WTC11 (cell line): ENCODE measurements around the gene CLIC6. TPM values are rescaled to one million over a fixed set of nuclear protein-coding genes. Genes with fewer than 3 reads are reported as not detected.

ENCODE experiments used
- ATAC-seq: fragments of 200-7000 bp; cut with Tn5 transposase; 2 replicates; pipeline ENCODE4 v1.10.0; 2021; ENCODE audit warnings: mild to moderate bottlenecking, moderate library complexity
- CTCF ChIA-PET: fragments of 300-600 bp; sonication (Branson Sonifier 250); formaldehyde crosslinking; loops from one replicate; lab custom pipeline; 2021; ENCODE audit warnings: antibody characterized with exemption; lab: Charles Lee
- POLR2A ChIA-PET: fragments of 350-600 bp; sonication (Branson Sonifier 250); formaldehyde crosslinking; loops from one replicate; lab custom pipeline; 2021; ENCODE audit warnings: antibody characterized with exemption; lab: Charles Lee
- DNase-seq: peaks from one replicate; pipeline ENCODE4 v3.0.0; 2021; ENCODE audit warnings: low spot score
- H3K27ac Mint-ChIP-seq: 2 replicates; pipeline ENCODE4 v1.8.0; 2021; ENCODE audit warnings: mixed read lengths
- H3K27me3 Mint-ChIP-seq: 2 replicates; pipeline ENCODE4 v1.8.0; 2021; ENCODE audit warnings: low read depth, mild to moderate bottlenecking, moderate library complexity, mixed read lengths
- H3K36me3 Mint-ChIP-seq: 2 replicates; pipeline ENCODE4 v1.8.0; 2021; ENCODE audit warnings: mixed read lengths
- H3K4me1 Mint-ChIP-seq: 2 replicates; pipeline ENCODE4 v1.8.0; 2022; ENCODE audit warnings: mixed read lengths
- H3K4me3 Mint-ChIP-seq: 2 replicates; pipeline ENCODE4 v1.8.0; 2021; ENCODE audit warnings: mild to moderate bottlenecking, moderate library complexity, mixed read lengths
- H3K9me3 Mint-ChIP-seq: 2 replicates; pipeline ENCODE4 v1.8.0; 2021; ENCODE audit warnings: mixed read lengths
- EMX1 ChIP-seq: fragments of 250-450 bp; sonication (Bioruptor Pico); IDR thresholded peaks from 2 replicates; pipeline ENCODE4 v1.8.0; 2021; ENCODE audit warnings: mild to moderate bottlenecking
- NFYB ChIP-seq: sonication (generic); formaldehyde crosslinking; conservative IDR thresholded peaks from 2 replicates; pipeline ENCODE4 v1.8.0; 2022; ENCODE audit warnings: low read depth, missing genetic modification reagents
- NR2C2 ChIP-seq: sonication (generic); formaldehyde crosslinking; IDR thresholded peaks from 2 replicates; pipeline ENCODE4 v1.8.0; 2022; ENCODE audit warnings: mild to moderate bottlenecking, missing genetic modification reagents
- RELA ChIP-seq: sonication (generic); formaldehyde crosslinking; IDR thresholded peaks from 2 replicates; pipeline ENCODE4 v1.8.1; 2022; ENCODE audit warnings: missing genetic modification reagents, mild to moderate bottlenecking, borderline replicate concordance
- RORB ChIP-seq: fragments of 250-450 bp; sonication (Bioruptor Pico); IDR thresholded peaks from 2 replicates; pipeline ENCODE4 v1.9.0; 2021; ENCODE audit warnings: mild to moderate bottlenecking
- ZNF423 ChIP-seq: fragments of 250-450 bp; sonication (Bioruptor Pico); IDR thresholded peaks from 2 replicates; pipeline ENCODE4 v2.1.2; 2022; ENCODE audit warnings: mild to moderate bottlenecking, moderate library complexity
- total RNA-seq: library from RNA; stranded (reverse); gene quantifications from 3 replicates; pipeline ENCODE4 v1.2.3, GENCODE V29; 2021
- TF ChIP-seq, protein P1 (sequence below): sonication (generic); formaldehyde crosslinking; IDR thresholded peaks from 2 replicates; pipeline ENCODE4 v1.8.1; 2023; ENCODE audit warnings: mild to moderate bottlenecking, missing genetic modification reagents, borderline replicate concordance
- TF ChIP-seq, protein P2 (sequence below): sonication (generic); formaldehyde crosslinking; IDR thresholded peaks from 2 replicates; pipeline ENCODE4 v1.8.0; 2022; ENCODE audit warnings: mild to moderate bottlenecking, missing genetic modification reagents
- TF ChIP-seq, protein P3 (sequence below): sonication (generic); formaldehyde crosslinking; IDR thresholded peaks from 2 replicates; pipeline ENCODE4 v1.8.0; 2022; ENCODE audit warnings: mild to moderate bottlenecking, missing genetic modification reagents
- TF ChIP-seq, protein P4 (sequence below): sonication (generic); formaldehyde crosslinking; IDR thresholded peaks from 2 replicates; pipeline ENCODE4 v1.8.0; 2022; ENCODE audit warnings: mild to moderate bottlenecking, missing genetic modification reagents
- TF ChIP-seq, protein P5 (sequence below): fragments of 250-450 bp; sonication (Bioruptor Pico); IDR thresholded peaks from 2 replicates; pipeline ENCODE4 v1.9.0; 2021; ENCODE audit warnings: moderate library complexity, mild to moderate bottlenecking, inconsistent platforms, borderline replicate concordance
- TF ChIP-seq, protein P6 (sequence below): sonication (generic); formaldehyde crosslinking; conservative IDR thresholded peaks from 2 replicates; pipeline ENCODE4 v1.8.1; 2023; ENCODE audit warnings: mild to moderate bottlenecking, low read depth, missing genetic modification reagents, moderate library complexity
- TF ChIP-seq, protein P7 (sequence below): sonication (generic); formaldehyde crosslinking; IDR thresholded peaks from 2 replicates; pipeline ENCODE4 v1.8.0; 2022; ENCODE audit warnings: mild to moderate bottlenecking, missing genetic modification reagents
- TF ChIP-seq, protein P8 (sequence below): sonication (generic); formaldehyde crosslinking; IDR thresholded peaks from 2 replicates; pipeline ENCODE4 v1.8.0; 2023; ENCODE audit warnings: mild to moderate bottlenecking, missing genetic modification reagents
- TF ChIP-seq, protein P9 (sequence below): fragments of 200-600 bp; IDR thresholded peaks from 2 replicates; pipeline ENCODE4 v1.8.0; 2022; ENCODE audit warnings: antibody characterized with exemption
- TF ChIP-seq, protein P10 (sequence below): sonication (generic); formaldehyde crosslinking; IDR thresholded peaks from 2 replicates; pipeline ENCODE4 v1.8.1; 2022; ENCODE audit warnings: low read depth, mild to moderate bottlenecking, moderate library complexity, missing genetic modification reagents, borderline replicate concordance

CLIC6 gene
- total RNA-seq, 1 experiment from 2014 or later: 1.8 TPM

DNA sequence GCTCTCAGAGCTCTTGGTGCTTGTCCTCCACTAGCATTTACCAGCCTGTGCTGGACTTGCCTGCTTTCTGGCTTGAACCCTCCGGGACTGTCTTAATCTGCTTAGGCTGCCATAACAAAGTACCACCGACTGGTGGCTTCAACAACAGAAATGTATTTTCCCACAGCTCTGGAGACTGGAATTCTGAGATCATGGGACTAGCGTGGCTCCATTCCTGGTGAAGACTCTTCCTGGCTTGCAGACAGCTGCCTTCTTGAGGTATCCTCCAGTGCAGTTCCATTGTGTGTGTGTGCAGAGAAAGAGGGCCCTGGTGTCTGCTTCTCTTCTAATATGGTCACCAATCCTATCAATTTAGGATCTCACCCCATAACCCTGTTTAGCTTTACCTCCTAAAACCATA lies 31.8 kb upstream of the CLIC6 start (continued):
- TF ChIP-seq, protein P1, sequence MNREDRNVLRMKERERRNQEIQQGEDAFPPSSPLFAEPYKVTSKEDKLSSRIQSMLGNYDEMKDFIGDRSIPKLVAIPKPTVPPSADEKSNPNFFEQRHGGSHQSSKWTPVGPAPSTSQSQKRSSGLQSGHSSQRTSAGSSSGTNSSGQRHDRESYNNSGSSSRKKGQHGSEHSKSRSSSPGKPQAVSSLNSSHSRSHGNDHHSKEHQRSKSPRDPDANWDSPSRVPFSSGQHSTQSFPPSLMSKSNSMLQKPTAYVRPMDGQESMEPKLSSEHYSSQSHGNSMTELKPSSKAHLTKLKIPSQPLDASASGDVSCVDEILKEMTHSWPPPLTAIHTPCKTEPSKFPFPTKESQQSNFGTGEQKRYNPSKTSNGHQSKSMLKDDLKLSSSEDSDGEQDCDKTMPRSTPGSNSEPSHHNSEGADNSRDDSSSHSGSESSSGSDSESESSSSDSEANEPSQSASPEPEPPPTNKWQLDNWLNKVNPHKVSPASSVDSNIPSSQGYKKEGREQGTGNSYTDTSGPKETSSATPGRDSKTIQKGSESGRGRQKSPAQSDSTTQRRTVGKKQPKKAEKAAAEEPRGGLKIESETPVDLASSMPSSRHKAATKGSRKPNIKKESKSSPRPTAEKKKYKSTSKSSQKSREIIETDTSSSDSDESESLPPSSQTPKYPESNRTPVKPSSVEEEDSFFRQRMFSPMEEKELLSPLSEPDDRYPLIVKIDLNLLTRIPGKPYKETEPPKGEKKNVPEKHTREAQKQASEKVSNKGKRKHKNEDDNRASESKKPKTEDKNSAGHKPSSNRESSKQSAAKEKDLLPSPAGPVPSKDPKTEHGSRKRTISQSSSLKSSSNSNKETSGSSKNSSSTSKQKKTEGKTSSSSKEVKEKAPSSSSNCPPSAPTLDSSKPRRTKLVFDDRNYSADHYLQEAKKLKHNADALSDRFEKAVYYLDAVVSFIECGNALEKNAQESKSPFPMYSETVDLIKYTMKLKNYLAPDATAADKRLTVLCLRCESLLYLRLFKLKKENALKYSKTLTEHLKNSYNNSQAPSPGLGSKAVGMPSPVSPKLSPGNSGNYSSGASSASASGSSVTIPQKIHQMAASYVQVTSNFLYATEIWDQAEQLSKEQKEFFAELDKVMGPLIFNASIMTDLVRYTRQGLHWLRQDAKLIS (CRISPR knock-in tag): no peak
- TF ChIP-seq NR2C2 (CRISPR knock-in tag) (no peak), NFYB (CRISPR knock-in tag) (no peak)
- TF ChIP-seq, protein P2, sequence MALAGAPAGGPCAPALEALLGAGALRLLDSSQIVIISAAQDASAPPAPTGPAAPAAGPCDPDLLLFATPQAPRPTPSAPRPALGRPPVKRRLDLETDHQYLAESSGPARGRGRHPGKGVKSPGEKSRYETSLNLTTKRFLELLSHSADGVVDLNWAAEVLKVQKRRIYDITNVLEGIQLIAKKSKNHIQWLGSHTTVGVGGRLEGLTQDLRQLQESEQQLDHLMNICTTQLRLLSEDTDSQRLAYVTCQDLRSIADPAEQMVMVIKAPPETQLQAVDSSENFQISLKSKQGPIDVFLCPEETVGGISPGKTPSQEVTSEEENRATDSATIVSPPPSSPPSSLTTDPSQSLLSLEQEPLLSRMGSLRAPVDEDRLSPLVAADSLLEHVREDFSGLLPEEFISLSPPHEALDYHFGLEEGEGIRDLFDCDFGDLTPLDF (CRISPR knock-in tag): no peak
- TF ChIP-seq, protein P3, sequence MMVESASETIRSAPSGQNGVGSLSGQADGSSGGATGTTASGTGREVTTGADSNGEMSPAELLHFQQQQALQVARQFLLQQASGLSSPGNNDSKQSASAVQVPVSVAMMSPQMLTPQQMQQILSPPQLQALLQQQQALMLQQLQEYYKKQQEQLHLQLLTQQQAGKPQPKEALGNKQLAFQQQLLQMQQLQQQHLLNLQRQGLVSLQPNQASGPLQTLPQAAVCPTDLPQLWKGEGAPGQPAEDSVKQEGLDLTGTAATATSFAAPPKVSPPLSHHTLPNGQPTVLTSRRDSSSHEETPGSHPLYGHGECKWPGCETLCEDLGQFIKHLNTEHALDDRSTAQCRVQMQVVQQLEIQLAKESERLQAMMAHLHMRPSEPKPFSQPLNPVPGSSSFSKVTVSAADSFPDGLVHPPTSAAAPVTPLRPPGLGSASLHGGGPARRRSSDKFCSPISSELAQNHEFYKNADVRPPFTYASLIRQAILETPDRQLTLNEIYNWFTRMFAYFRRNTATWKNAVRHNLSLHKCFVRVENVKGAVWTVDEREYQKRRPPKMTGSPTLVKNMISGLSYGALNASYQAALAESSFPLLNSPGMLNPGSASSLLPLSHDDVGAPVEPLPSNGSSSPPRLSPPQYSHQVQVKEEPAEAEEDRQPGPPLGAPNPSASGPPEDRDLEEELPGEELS (CRISPR knock-in tag): no peak
- TF ChIP-seq, protein P4, sequence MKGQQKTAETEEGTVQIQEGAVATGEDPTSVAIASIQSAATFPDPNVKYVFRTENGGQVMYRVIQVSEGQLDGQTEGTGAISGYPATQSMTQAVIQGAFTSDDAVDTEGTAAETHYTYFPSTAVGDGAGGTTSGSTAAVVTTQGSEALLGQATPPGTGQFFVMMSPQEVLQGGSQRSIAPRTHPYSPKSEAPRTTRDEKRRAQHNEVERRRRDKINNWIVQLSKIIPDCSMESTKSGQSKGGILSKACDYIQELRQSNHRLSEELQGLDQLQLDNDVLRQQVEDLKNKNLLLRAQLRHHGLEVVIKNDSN (CRISPR knock-in tag): no peak
- TF ChIP-seq, protein P5, sequence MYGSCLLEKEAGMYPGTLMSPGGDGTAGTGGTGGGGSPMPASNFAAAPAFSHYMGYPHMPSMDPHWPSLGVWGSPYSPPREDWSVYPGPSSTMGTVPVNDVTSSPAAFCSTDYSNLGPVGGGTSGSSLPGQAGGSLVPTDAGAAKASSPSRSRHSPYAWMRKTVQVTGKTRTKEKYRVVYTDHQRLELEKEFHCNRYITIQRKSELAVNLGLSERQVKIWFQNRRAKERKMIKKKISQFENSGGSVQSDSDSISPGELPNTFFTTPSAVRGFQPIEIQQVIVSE: no peak
- TF ChIP-seq, protein P6, sequence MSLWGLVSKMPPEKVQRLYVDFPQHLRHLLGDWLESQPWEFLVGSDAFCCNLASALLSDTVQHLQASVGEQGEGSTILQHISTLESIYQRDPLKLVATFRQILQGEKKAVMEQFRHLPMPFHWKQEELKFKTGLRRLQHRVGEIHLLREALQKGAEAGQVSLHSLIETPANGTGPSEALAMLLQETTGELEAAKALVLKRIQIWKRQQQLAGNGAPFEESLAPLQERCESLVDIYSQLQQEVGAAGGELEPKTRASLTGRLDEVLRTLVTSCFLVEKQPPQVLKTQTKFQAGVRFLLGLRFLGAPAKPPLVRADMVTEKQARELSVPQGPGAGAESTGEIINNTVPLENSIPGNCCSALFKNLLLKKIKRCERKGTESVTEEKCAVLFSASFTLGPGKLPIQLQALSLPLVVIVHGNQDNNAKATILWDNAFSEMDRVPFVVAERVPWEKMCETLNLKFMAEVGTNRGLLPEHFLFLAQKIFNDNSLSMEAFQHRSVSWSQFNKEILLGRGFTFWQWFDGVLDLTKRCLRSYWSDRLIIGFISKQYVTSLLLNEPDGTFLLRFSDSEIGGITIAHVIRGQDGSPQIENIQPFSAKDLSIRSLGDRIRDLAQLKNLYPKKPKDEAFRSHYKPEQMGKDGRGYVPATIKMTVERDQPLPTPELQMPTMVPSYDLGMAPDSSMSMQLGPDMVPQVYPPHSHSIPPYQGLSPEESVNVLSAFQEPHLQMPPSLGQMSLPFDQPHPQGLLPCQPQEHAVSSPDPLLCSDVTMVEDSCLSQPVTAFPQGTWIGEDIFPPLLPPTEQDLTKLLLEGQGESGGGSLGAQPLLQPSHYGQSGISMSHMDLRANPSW (CRISPR knock-in tag): no peak

DNA sequence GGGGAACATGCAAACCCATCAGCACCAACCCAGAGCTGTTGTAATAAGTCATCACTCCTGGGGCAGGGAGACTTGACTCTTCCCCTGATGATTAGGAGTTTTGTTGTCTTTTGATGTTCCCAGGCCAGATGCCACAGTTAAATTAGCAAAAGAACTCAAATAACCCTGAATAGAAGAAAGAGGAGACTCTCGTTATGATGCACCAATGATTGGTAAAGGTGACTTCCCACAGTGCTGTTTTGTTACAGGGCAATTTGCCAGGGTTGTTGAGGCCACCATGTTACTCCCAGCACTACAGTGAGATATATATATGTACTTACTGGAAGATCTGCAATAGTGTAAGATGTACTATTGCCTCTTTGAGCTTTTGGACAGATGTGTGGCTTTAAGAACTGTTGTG lies 29.5 kb upstream of the CLIC6 start:
- no peaks in the 10 kb centered on the region for H3K36me3 Mint-ChIP-seq
- peaks cover 4% of the 10 kb centered on the region for H3K27me3 Mint-ChIP-seq
- no peak overlapping the region for H3K27ac Mint-ChIP-seq
- CTCF ChIA-PET: no interaction called here
- H3K9me3 Mint-ChIP-seq: peaks cover 3% of the 10 kb centered on the region; the same call in 1 of the 2 replicates
- no peak for ATAC-seq
- POLR2A ChIA-PET: no interaction called here
- no peak overlapping the region for H3K4me3 Mint-ChIP-seq
- no peak for DNase-seq
- H3K4me1 Mint-ChIP-seq: peaks cover 2% of the 10 kb centered on the region
- TF ChIP-seq ZNF423 (CRISPR knock-in tag) (no peak), RELA (CRISPR knock-in tag) (no peak), RORB (no peak), EMX1 (CRISPR knock-in tag) (no peak)
- TF ChIP-seq, protein P5: no peak
- TF ChIP-seq, protein P7, sequence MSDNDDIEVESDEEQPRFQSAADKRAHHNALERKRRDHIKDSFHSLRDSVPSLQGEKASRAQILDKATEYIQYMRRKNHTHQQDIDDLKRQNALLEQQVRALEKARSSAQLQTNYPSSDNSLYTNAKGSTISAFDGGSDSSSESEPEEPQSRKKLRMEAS (CRISPR knock-in tag): no peak
- TF ChIP-seq, protein P8, sequence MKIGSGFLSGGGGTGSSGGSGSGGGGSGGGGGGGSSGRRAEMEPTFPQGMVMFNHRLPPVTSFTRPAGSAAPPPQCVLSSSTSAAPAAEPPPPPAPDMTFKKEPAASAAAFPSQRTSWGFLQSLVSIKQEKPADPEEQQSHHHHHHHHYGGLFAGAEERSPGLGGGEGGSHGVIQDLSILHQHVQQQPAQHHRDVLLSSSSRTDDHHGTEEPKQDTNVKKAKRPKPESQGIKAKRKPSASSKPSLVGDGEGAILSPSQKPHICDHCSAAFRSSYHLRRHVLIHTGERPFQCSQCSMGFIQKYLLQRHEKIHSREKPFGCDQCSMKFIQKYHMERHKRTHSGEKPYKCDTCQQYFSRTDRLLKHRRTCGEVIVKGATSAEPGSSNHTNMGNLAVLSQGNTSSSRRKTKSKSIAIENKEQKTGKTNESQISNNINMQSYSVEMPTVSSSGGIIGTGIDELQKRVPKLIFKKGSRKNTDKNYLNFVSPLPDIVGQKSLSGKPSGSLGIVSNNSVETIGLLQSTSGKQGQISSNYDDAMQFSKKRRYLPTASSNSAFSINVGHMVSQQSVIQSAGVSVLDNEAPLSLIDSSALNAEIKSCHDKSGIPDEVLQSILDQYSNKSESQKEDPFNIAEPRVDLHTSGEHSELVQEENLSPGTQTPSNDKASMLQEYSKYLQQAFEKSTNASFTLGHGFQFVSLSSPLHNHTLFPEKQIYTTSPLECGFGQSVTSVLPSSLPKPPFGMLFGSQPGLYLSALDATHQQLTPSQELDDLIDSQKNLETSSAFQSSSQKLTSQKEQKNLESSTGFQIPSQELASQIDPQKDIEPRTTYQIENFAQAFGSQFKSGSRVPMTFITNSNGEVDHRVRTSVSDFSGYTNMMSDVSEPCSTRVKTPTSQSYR: no peak
- TF ChIP-seq, protein P9, sequence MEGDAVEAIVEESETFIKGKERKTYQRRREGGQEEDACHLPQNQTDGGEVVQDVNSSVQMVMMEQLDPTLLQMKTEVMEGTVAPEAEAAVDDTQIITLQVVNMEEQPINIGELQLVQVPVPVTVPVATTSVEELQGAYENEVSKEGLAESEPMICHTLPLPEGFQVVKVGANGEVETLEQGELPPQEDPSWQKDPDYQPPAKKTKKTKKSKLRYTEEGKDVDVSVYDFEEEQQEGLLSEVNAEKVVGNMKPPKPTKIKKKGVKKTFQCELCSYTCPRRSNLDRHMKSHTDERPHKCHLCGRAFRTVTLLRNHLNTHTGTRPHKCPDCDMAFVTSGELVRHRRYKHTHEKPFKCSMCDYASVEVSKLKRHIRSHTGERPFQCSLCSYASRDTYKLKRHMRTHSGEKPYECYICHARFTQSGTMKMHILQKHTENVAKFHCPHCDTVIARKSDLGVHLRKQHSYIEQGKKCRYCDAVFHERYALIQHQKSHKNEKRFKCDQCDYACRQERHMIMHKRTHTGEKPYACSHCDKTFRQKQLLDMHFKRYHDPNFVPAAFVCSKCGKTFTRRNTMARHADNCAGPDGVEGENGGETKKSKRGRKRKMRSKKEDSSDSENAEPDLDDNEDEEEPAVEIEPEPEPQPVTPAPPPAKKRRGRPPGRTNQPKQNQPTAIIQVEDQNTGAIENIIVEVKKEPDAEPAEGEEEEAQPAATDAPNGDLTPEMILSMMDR: no peak
- TF ChIP-seq, protein P10, sequence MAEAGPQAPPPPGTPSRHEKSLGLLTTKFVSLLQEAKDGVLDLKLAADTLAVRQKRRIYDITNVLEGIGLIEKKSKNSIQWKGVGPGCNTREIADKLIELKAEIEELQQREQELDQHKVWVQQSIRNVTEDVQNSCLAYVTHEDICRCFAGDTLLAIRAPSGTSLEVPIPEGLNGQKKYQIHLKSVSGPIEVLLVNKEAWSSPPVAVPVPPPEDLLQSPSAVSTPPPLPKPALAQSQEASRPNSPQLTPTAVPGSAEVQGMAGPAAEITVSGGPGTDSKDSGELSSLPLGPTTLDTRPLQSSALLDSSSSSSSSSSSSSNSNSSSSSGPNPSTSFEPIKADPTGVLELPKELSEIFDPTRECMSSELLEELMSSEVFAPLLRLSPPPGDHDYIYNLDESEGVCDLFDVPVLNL (CRISPR knock-in tag): no peak
